Tibial artery (tissue), 4 donors: ENCODE results near the gene SNX32.

ENCODE experiments used
- DNase-seq, 2 donors: peaks; one replicate each; pipeline ENCODE4 v3.0.0-alpha.2; 2019
- H3K27ac ChIP-seq, 2 donors: fragments of 200-600 bp; sonication (generic) in 1 of 2; 1 replicate in 1 of 2; 2 replicates in 1 of 2; pipeline ENCODE4 v1.5.1; 2018 to 2019; ENCODE audit warnings: mild to moderate bottlenecking in 1 of 2
- H3K27me3 ChIP-seq, 2 donors: fragments of 200-600 bp; sonication (generic) in 1 of 2; one replicate each; pipeline versions ENCODE4 v1.5.1 to v1.6.0; 2016 to 2019
- H3K36me3 ChIP-seq, 3 donors: fragments of 200-600 bp; sonication (generic) in 2 of 3; one replicate each; pipeline ENCODE4 v1.5.1; 2016 to 2019; ENCODE audit warnings: mild to moderate bottlenecking in 2 of 3
- H3K4me1 ChIP-seq, 4 donors: fragments of 200-600 bp; sonication (generic) in 2 of 4; 1 replicate in 3 of 4; 2 replicates in 1 of 4; pipeline ENCODE4 v1.5.1; 2016 to 2019
- H3K4me3 ChIP-seq, 2 donors: fragments of 200-600 bp; sonication (generic) in 1 of 2; 1 replicate in 1 of 2; 2 replicates in 1 of 2; pipeline ENCODE4 v1.5.1; 2018 to 2019; ENCODE audit warnings: mild to moderate bottlenecking in 2 of 2
- H3K9me3 ChIP-seq, 3 donors: fragments of 200-600 bp; sonication (generic) in 1 of 3; one replicate each; pipeline ENCODE4 v1.5.1; 2016 to 2019
- CTCF ChIP-seq, 2 experiments: fragments of 200-600 bp in 1 of 2; fragments of 450-650 bp in 1 of 2; IDR thresholded peaks; one replicate each; pipeline ENCODE4 v1.5.1; 2017 to 2019; ENCODE audit warnings: antibody characterized with exemption in 2 of 2, mild to moderate bottlenecking in 1 of 2, moderate library complexity in 1 of 2
- intact Hi-C: fragments of 100-400 bp; cut with DNase I; formaldehyde crosslinking; loops from one replicate; pipeline ENCODE4 v1.15.0; 2023; ENCODE audit warnings: low total_unique reads

SNX32 gene

GRCh38 chr11:65870307-65870658 is 36.5 kb downstream of the SNX32 start:
- Histone ChIP-seq H3K4me1 (peaks cover 0 to 34% (median 26%) of the 10 kb centered on the region in 4 donors), H3K4me3 (no peak overlapping the region), H3K9me3 (no peaks in the 10 kb centered on the region), H3K27ac (peak overlapping the region in 1 of 2 donors; percentile 98), H3K36me3 (peaks cover 4 to 52% (median 40%) of the 10 kb centered on the region in 3 donors), H3K27me3 (no peaks in the 10 kb centered on the region)
- TF ChIP-seq CTCF (IDR thresholded peaks at IDR 0.05), result no peak
- intact Hi-C loops, result no loop called here
- DNase-seq, result peak in 1 of 2 donors; percentile 64

GRCh38 chr11:65870706-65871681 is 37.2 kb downstream of the SNX32 start:
- Histone ChIP-seq H3K36me3 (peaks cover 0 to 45% (median 33%) of the 10 kb centered on the region in 3 donors), H3K9me3 (no peaks in the 10 kb centered on the region), H3K4me1 (peaks cover 0 to 34% (median 26%) of the 10 kb centered on the region in 4 donors), H3K4me3 (peak overlapping the region in 1 of 2 donors; percentile 76), H3K27ac (peak overlapping the region; percentile 96 to 98), H3K27me3 (no peaks in the 10 kb centered on the region)
- DNase-seq, result peak in 1 of 2 donors; percentile 67
- intact Hi-C loops, result no loop called here
- no peak for TF ChIP-seq CTCF (IDR thresholded peaks at IDR 0.05)

GRCh38 chr11:65871811-65872548 is 38.2 kb downstream of the SNX32 start:
- DNase-seq, result peak in 1 of 2 donors; percentile 77
- peaks cover 0 to 34% (median 26%) of the 10 kb centered on the region in 4 donors for H3K4me1 ChIP-seq
- intact Hi-C loops, result no loop called here

GRCh38 chr11:65872586-65873317 is 39.0 kb downstream of the SNX32 start, which contains the start of gene EFEMP2:
Gene EFEMP2 (minus strand): TSS chr11:65872800. CDS start chr11:65872354, 446 bp downstream.
- H3K27me3 ChIP-seq, result no peaks in the 10 kb centered on the region
- peaks cover 0 to 34% (median 26%) of the 10 kb centered on the region in 4 donors for H3K4me1 ChIP-seq
- peak in 1 of 2 donors; percentile 74 for DNase-seq
- H3K27ac ChIP-seq, result peak within 1 kb of the TSS; percentile 96 to 98
- peak within 1 kb of the TSS; percentile 66 to 76 for H3K4me3 ChIP-seq
- no peak for TF ChIP-seq CTCF (IDR thresholded peaks at IDR 0.05)
- H3K9me3 ChIP-seq, result no peaks in the 10 kb centered on the region
- intact Hi-C loops, result no loop called here
- peaks cover 0 to 27% (median 20%) of the 10 kb centered on the region in 3 donors for H3K36me3 ChIP-seq

More at GRCh38 chr11:65871811-65872548, 38.2 kb downstream of the SNX32 start:
- TF ChIP-seq CTCF (IDR thresholded peaks at IDR 0.05), result no peak
- Histone ChIP-seq H3K4me3 (peak overlapping the region; percentile 66 to 76), H3K27ac (peak overlapping the region; percentile 96 to 98), H3K36me3 (peaks cover 0 to 35% (median 27%) of the 10 kb centered on the region in 3 donors), H3K9me3 (no peaks in the 10 kb centered on the region), H3K27me3 (no peaks in the 10 kb centered on the region)
